D341Med (cell line): Measurements from ENCODE around the gene NBAS.

Experiments used
- DNase-seq: peaks from one replicate; pipeline ENCODE4 v3.0.0; 2012; ENCODE audit warnings: low spot score

The NBAS gene

DNA sequence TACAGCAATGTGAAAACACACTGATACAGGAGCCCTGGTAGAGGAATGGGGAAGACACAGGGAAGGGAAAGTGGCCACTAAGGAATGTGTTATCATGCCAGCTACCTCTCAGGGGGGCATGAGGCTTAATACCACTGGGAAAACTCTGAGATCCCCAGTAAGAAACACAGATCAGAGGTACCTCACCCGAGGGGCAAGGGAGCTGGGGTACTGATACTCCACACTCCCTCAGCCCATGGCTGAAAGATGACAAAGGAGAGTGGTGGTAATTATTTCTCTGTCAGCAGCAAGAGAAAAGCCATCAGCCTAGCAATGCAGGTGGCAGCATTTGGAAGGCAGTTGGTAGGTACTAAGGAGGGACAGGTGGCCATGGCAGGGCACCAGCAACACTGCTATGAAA, 434.8 kb downstream of the NBAS start:
- no peak for DNase-seq

- DNase-seq, result no peak
Measured at GRCh38 chr2:15122915-15123314, 438.2 kb downstream of the NBAS start.

DNA sequence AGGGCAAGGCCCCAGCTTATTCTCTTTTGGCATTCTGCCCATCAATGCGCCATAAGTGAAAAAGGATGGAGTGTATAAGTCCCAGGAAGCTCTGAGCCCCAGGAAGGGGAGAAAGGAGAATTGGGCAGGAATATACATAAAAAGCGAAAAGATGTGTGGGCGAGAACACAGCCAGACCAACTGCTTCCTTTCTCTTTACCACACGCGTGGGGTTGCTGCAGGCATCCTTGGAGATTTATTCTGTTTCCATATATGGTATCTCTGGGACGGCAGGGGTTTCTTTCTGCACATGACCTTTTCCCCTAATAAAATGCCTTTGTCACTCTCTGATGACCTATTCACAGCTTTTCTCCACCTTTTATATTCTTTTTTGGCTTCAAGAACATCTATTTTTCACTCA, 440.5 kb downstream of the NBAS start:
- DNase-seq, result no peak

DNA sequence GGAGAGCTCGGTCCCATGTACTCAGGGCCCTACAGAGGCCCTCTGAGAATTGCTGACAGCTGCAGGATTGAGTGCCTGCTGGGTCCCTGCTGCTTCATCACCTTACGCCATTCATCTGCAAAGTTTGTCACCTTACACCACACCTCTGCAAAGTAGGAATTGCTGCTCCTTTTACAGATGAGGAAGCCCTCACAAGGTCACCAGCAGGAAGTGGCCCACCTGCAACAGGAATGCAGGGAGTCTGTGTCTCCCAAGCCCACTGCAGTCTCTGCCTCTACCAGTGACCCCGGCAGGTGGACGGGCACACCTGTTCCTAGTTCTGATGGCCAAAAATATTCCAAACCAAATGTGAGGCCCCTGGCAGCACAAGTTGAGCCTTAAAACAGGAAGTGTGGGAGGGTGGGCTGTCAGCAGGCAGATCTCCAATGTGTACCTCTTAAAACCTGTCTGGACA, 441.4 kb downstream of the NBAS start:
- no peak for DNase-seq

- DNase-seq, result no peak
Measured at GRCh38 chr2:15117409-15118050, 443.6 kb downstream of the NBAS start.
